ENCODE results near the gene SPNS2. TPM values are rescaled to one million over a fixed set of nuclear protein-coding genes. Genes with fewer than 3 reads are reported as not detected.

SPNS2 gene
- polyA plus RNA-seq, 5 donors = 17.3 to 30.7 (median 23.5) TPM

DNA sequence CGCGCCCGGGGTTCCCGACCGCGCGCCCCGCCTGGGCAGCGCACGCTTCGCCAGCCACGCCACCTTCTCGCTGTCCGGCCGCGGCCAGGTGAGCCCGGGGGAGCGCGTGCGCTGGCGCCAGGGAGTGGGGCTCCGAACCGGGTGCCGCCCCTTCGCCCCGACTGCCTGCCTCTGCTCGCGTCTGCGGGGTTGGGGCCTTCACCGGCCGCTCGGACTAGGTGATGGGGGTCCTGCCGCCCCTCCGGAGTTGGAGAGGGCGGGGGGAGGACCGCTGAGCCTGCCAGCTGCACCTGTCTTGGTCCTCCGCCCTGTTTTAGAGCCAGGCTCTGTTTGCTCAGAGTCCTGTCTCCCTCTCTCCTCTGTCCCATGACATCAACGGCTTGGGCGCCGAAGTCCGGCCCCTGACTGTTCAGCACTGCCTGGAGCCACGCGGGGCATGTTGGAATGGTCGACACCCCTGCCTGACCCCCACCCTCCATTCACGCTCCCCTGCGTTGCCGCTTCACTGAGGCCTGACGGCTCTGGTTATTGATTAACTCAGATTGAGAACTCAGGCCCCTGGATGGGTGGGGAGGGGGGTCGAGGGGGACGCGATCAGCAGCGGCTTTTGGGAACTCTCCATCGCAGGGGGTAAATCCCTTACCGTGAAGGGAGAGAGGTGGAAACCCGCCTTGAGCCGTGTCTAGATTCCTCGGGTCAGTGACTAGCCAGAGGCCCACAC is 86.4 kb downstream of the SPNS2 start:
- DNase-seq = no peak

DNA sequence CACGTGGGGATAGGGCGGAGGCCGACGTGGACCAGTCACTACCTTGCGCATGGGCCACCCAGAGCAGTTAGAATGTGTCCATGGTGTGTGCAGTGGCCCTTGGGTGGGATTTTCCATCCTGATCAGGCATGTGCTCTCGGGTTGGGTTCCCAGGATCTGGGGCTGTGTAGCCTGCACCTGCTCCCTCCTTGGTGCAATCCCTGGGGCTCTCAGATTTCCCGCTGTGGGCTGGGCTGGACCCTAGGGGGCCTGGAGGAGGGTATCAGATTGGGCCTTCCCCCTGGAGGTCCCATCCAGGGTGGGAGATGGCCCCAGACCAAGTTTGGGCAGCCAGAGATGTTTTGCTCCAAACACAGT is 86.9 kb downstream of the SPNS2 start:
- DNase-seq = no peak

DNA sequence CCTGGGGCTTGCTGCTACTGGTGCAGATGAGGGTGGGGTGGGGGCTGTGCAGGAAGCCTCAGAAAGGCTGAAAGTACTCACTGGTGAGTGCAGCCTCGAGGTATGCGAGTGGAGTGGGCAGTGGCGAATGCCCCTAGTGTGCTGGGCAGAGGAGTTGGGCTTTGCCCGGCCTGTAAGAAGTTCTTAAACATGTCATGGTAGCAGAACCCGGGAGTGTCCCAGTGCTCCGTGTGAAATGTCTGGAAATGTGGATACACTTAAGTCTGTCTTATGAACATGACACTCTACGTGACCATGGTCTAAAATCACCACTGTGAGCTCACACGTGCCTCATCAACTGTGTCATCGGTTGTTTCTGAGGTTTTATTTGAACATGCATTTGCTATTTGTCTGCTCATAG is 87.4 kb downstream of the SPNS2 start:
- DNase-seq = no peak

DNA sequence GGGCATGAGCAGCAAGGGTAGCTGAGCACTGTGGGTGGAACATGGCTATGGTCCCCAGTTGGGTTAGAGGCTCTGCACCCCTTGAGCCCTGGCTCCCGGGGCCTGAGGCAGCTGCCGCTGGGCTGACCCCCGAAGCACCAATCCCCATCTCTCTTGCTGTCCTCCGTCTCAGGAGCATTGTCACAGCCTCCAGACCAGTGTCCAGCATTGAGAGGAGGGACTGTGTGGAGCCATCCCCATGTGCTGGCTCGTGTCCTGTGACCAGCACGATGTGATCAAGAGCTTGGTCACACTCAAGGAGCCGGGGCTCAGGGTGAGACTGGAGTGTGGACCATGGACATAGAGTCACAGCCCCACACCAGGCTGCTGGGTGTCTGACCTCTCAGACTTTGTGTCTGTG is 88.5 kb downstream of the SPNS2 start:
- DNase-seq = no peak

DNA sequence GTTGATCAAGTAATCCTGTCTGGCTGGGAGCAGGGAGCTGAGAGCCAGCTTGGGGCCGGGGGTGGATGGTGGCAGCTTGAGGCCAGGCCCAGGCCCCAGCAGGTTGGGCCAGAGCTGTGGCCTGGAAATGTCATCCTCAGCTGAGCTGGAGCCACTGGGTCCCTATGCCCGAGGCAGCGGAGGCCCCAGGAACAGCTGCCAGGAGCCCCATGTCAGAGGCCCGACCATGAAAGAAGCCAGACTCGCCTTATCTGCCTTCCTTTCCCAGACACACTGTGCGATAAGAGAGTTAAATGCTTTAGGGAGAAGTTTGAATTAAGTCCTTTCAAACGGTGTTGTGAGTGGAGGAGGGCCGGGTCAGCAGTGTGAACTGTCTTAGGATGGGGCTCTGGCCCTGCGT is 89.1 kb downstream of the SPNS2 start:
- DNase-seq = no peak

DNA sequence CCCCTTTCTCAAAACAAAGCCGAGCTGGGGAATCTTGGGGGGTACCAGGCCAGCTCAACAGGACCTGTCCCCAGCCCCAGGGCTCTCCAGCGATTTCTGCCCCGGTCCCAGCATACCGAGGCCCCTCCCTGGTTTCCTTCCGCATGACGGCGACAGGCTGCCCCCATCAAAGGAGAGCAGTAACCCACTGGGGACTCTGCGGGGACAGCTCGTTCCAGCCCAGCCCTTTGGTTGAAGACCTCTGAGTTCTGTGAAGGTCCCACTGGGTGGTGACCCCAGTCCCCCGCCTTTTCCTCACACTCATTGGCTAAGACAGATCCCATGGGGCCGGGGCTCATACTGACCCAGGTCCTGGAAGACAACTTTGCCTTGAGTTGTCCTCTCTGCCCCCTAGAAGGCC is 89.7 kb downstream of the SPNS2 start:
- no peak for DNase-seq

Other genes starting within 250 kb of the SPNS2 start
- 10 to 100 TPM; 44.6 to 55.2 (median 51.7) TPM for gene ANKFY1, start 234.9 kb upstream of the SPNS2 start, polyA plus RNA-seq (ENCODE audit: insufficient read depth in 1 of 5, insufficient read length in 5 of 5, low replicate concordance in 1 of 5)
- 10 to 100 TPM; 48.4 to 57.4 (median 49.4) TPM for gene UBE2G1, start 132.2 kb upstream of the SPNS2 start, polyA plus RNA-seq (ENCODE audit: insufficient read depth in 1 of 5, insufficient read length in 5 of 5, low replicate concordance in 1 of 5)
- gene SPNS3, start 64.9 kb upstream of the SPNS2 start, polyA plus RNA-seq (ENCODE audit: insufficient read depth in 1 of 5, insufficient read length in 5 of 5, low replicate concordance in 1 of 5) = 1 to 10 TPM in 3 of 5 donors, under 1 TPM in 2; 0.75 to 1.6 (median 1.2) TPM
- gene MYBBP1A, start 56.5 kb downstream of the SPNS2 start, polyA plus RNA-seq (ENCODE audit: insufficient read depth in 1 of 5, insufficient read length in 5 of 5, low replicate concordance in 1 of 5) = 10 to 100 TPM; 29.0 to 51.0 (median 35.3) TPM
- 1 to 10 TPM; 3.9 to 9.8 (median 6.1) TPM for gene GGT6, start 61.7 kb downstream of the SPNS2 start, polyA plus RNA-seq (ENCODE audit: insufficient read depth in 1 of 5, insufficient read length in 5 of 5, low replicate concordance in 1 of 5)
- gene SMTNL2, start 85.6 kb downstream of the SPNS2 start, polyA plus RNA-seq (ENCODE audit: insufficient read depth in 1 of 5, insufficient read length in 5 of 5, low replicate concordance in 1 of 5) = 10 to 100 TPM; 17.2 to 32.0 (median 22.6) TPM
- 1 to 10 TPM; 2.9 to 5.0 (median 3.4) TPM for gene ALOX15, start 142.8 kb downstream of the SPNS2 start, polyA plus RNA-seq (ENCODE audit: insufficient read depth in 1 of 5, insufficient read length in 5 of 5, low replicate concordance in 1 of 5)
- gene PELP1, start 205.3 kb downstream of the SPNS2 start, polyA plus RNA-seq (ENCODE audit: insufficient read depth in 1 of 5, insufficient read length in 5 of 5, low replicate concordance in 1 of 5) = 10 to 100 TPM; 32.8 to 56.6 (median 47.0) TPM
- gene ARRB2, start 211.8 kb downstream of the SPNS2 start, polyA plus RNA-seq (ENCODE audit: insufficient read depth in 1 of 5, insufficient read length in 5 of 5, low replicate concordance in 1 of 5) = 10 to 100 TPM; 39.2 to 56.5 (median 44.9) TPM
- gene MED11, start 232.5 kb downstream of the SPNS2 start, polyA plus RNA-seq (ENCODE audit: insufficient read depth in 1 of 5, insufficient read length in 5 of 5, low replicate concordance in 1 of 5) = 10 to 100 TPM; 21.2 to 25.9 (median 24.0) TPM
- gene ZMYND15, start 241.0 kb downstream of the SPNS2 start, polyA plus RNA-seq (ENCODE audit: insufficient read depth in 1 of 5, insufficient read length in 5 of 5, low replicate concordance in 1 of 5) = under 1 TPM; 0.34 to 0.87 (median 0.65) TPM
- 10 to 100 TPM; 12.1 to 24.4 (median 16.9) TPM for gene CXCL16, start 241.0 kb downstream of the SPNS2 start, polyA plus RNA-seq (ENCODE audit: insufficient read depth in 1 of 5, insufficient read length in 5 of 5, low replicate concordance in 1 of 5)

Data from right lung (tissue), 5 donors.